ENCODE data around the gene HMGB2.

The HMGB2 gene

DNA sequence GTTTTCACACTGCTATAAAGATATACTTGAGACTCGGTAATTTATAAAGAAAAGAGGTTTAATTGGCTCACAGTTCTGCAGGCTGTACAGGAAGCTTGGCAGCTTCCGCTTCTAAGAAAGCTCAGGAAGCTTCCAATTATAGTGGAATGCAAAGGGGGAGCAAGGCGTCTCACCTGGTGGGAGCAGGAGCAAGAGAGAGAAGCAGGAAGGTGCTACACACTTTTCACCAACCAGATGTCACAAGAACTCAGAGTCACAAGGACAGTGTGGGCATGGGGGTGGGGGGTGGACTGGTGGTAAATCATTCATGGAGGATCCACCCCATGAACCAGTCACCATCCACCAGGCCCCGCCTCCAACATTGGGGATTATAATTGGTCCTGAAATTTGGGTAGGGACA, 22.8 kb downstream of the HMGB2 start:
- peaks cover 5% of the 10 kb centered on the region for H3K36me3 ChIP-seq (ENCODE audit: insufficient read depth, low read length)
- no peak overlapping the region for H3K9ac ChIP-seq (ENCODE audit: low read depth, low read length)
- H3K9me3 ChIP-seq (replicated peaks; ENCODE audit: low read length), result no peaks in the 10 kb centered on the region
- H3K4me1 ChIP-seq (ENCODE audit: control insufficient read depth, insufficient read depth, low read length), result no peaks in the 10 kb centered on the region
- H3K27me3 ChIP-seq (ENCODE audit: control insufficient read depth, insufficient read depth, low read length), result no peaks in the 10 kb centered on the region
- H3K4me3 ChIP-seq (ENCODE audit: low read length), result no peak overlapping the region
- H3K4me2 ChIP-seq (ENCODE audit: low read length), result no peak overlapping the region

DNA sequence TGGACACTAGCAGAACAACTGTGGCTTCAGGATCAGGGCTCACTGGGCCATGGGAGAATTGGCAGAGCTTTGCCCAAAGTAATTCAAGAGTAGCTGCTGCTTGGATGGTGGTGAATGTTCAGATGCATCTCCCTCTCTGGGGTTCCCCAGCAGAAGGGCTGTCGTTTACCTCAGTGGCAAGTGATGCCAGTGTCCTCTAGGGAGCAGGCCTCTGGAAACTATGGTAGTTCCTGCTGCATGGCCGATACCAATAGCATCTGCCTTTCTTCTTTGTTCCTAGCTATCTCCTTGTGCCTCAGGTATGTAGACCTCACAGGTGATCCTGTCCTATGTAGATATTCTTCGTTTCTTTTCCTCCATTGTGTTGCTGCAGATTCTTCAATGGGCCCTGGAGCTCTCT, 26.4 kb downstream of the HMGB2 start:
- Histone ChIP-seq H3K4me3 (ENCODE audit: low read length) (no peak overlapping the region), H3K27me3 (ENCODE audit: control insufficient read depth, insufficient read depth, low read length) (no peaks in the 10 kb centered on the region), H3K9ac (ENCODE audit: low read depth, low read length) (no peak overlapping the region), H3K9me3 (replicated peaks; ENCODE audit: low read length) (no peaks in the 10 kb centered on the region), H3K36me3 (ENCODE audit: insufficient read depth, low read length) (no peaks in the 10 kb centered on the region), H3K4me2 (ENCODE audit: low read length) (no peak overlapping the region), H3K4me1 (ENCODE audit: control insufficient read depth, insufficient read depth, low read length) (no peaks in the 10 kb centered on the region)

DNA sequence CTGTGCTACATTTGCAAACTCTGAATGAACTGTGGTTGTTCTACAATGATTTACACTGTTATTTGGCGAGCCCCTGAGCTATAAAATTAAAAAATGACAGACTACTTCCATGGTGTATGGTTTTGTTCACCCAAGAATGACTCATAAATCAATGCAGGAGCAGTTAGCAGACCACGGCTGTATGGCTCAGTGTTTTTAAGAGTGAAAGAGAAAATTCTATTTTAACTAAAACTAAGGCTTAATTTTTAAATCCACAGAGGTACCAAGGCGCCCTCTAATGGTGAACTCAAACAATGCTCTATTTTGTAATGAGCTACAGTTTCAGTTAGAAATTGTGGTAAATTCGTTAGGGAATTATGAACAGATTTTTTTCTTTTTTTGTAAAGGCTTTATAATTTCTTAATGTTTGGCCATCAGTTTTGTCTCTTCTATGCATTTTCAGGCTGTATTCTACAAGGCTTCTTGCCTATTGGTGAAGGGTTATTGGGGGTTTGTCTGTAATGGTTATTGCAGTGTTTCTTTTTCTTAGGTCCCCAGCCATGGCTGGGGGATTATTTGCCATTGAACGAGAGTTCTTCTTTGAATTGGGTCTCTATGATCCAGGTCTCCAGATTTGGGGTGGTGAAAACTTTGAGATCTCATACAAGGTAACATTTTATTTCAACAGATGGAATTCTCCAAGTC, 32.5 kb downstream of the HMGB2 start:
- Histone ChIP-seq H3K9me3 (replicated peaks; ENCODE audit: low read length) (no peaks in the 10 kb centered on the region), H3K36me3 (ENCODE audit: insufficient read depth, low read length) (no peaks in the 10 kb centered on the region), H3K27me3 (ENCODE audit: control insufficient read depth, insufficient read depth, low read length) (no peaks in the 10 kb centered on the region), H3K4me3 (ENCODE audit: low read length) (no peak overlapping the region), H3K4me2 (ENCODE audit: low read length) (no peak overlapping the region), H3K9ac (ENCODE audit: low read depth, low read length) (no peak overlapping the region), H3K4me1 (ENCODE audit: control insufficient read depth, insufficient read depth, low read length) (no peaks in the 10 kb centered on the region)

DNA sequence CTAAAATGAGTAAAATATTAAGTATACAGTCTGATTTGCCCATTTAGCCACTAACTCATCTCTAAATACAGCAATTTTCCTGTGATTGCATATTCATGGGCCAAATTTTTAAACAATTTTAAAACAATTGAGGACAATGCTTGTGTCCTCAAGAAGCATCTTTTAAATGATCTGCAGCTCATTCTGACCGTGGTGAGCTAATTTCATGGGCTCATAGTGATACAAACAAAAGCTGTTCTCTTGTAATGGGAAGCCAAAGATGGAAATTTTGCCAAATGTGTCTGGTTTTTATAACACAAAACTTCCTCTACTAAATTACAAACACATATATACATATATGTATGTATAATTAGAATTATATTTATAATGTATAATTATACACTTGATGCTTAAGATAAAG, 39.7 kb downstream of the HMGB2 start:
- H3K4me2 ChIP-seq (ENCODE audit: low read length), result no peak overlapping the region
- H3K4me3 ChIP-seq (ENCODE audit: low read length), result no peak overlapping the region
- H3K9ac ChIP-seq (ENCODE audit: low read depth, low read length), result no peak overlapping the region
- H3K4me1 ChIP-seq (ENCODE audit: control insufficient read depth, insufficient read depth, low read length), result no peaks in the 10 kb centered on the region
- H3K9me3 ChIP-seq (replicated peaks; ENCODE audit: low read length), result no peaks in the 10 kb centered on the region
- no peaks in the 10 kb centered on the region for H3K36me3 ChIP-seq (ENCODE audit: insufficient read depth, low read length)
- no peaks in the 10 kb centered on the region for H3K27me3 ChIP-seq (ENCODE audit: control insufficient read depth, insufficient read depth, low read length)

- Histone ChIP-seq H3K9me3 (replicated peaks; ENCODE audit: low read length) (no peaks in the 10 kb centered on the region), H3K4me1 (ENCODE audit: control insufficient read depth, insufficient read depth, low read length) (no peaks in the 10 kb centered on the region), H3K4me2 (ENCODE audit: low read length) (no peak overlapping the region), H3K9ac (ENCODE audit: low read depth, low read length) (no peak overlapping the region), H3K27me3 (ENCODE audit: control insufficient read depth, insufficient read depth, low read length) (no peaks in the 10 kb centered on the region), H3K4me3 (ENCODE audit: low read length) (no peak overlapping the region), H3K36me3 (ENCODE audit: insufficient read depth, low read length) (no peaks in the 10 kb centered on the region)
Observed at GRCh38 chr4:173293663-173294062, 40.5 kb downstream of the HMGB2 start.

GRCh38 chr4:173291899-173292298, 42.3 kb downstream of the HMGB2 start:
- H3K27me3 ChIP-seq (ENCODE audit: control insufficient read depth, insufficient read depth, low read length), result no peaks in the 10 kb centered on the region
- H3K4me2 ChIP-seq (ENCODE audit: low read length), result no peak overlapping the region
- H3K4me1 ChIP-seq (ENCODE audit: control insufficient read depth, insufficient read depth, low read length), result no peaks in the 10 kb centered on the region
- no peak overlapping the region for H3K4me3 ChIP-seq (ENCODE audit: low read length)
- no peaks in the 10 kb centered on the region for H3K9me3 ChIP-seq (replicated peaks; ENCODE audit: low read length)
- H3K9ac ChIP-seq (ENCODE audit: low read depth, low read length), result no peak overlapping the region
- H3K36me3 ChIP-seq (ENCODE audit: insufficient read depth, low read length), result no peaks in the 10 kb centered on the region

GRCh38 chr4:173289353-173289727, 44.8 kb downstream of the HMGB2 start:
- H3K4me2 ChIP-seq (ENCODE audit: low read length), result no peak overlapping the region
- H3K9me3 ChIP-seq (replicated peaks; ENCODE audit: low read length), result no peaks in the 10 kb centered on the region
- H3K27me3 ChIP-seq (ENCODE audit: control insufficient read depth, insufficient read depth, low read length), result no peaks in the 10 kb centered on the region
- no peaks in the 10 kb centered on the region for H3K4me1 ChIP-seq (ENCODE audit: control insufficient read depth, insufficient read depth, low read length)
- H3K36me3 ChIP-seq (ENCODE audit: insufficient read depth, low read length), result no peaks in the 10 kb centered on the region
- no peak overlapping the region for H3K9ac ChIP-seq (ENCODE audit: low read depth, low read length)
- no peak overlapping the region for H3K4me3 ChIP-seq (ENCODE audit: low read length)

GRCh38 chr4:173288698-173289352, 45.3 kb downstream of the HMGB2 start:
- no peaks in the 10 kb centered on the region for H3K4me1 ChIP-seq (ENCODE audit: control insufficient read depth, insufficient read depth, low read length)
- no peaks in the 10 kb centered on the region for H3K36me3 ChIP-seq (ENCODE audit: insufficient read depth, low read length)
- H3K9ac ChIP-seq (ENCODE audit: low read depth, low read length), result no peak overlapping the region
- H3K4me2 ChIP-seq (ENCODE audit: low read length), result no peak overlapping the region
- H3K9me3 ChIP-seq (replicated peaks; ENCODE audit: low read length), result no peaks in the 10 kb centered on the region
- no peak overlapping the region for H3K4me3 ChIP-seq (ENCODE audit: low read length)
- H3K27me3 ChIP-seq (ENCODE audit: control insufficient read depth, insufficient read depth, low read length), result no peaks in the 10 kb centered on the region

GRCh38 chr4:173288296-173288695, 45.9 kb downstream of the HMGB2 start:
- Histone ChIP-seq H3K9me3 (replicated peaks; ENCODE audit: low read length) (no peaks in the 10 kb centered on the region), H3K4me1 (ENCODE audit: control insufficient read depth, insufficient read depth, low read length) (no peaks in the 10 kb centered on the region), H3K4me2 (ENCODE audit: low read length) (no peak overlapping the region), H3K27me3 (ENCODE audit: control insufficient read depth, insufficient read depth, low read length) (no peaks in the 10 kb centered on the region), H3K36me3 (ENCODE audit: insufficient read depth, low read length) (no peaks in the 10 kb centered on the region), H3K9ac (ENCODE audit: low read depth, low read length) (no peak overlapping the region), H3K4me3 (ENCODE audit: low read length) (no peak overlapping the region)

- Histone ChIP-seq H3K36me3 (ENCODE audit: insufficient read depth, low read length) (no peaks in the 10 kb centered on the region), H3K4me2 (ENCODE audit: low read length) (no peak overlapping the region), H3K4me3 (ENCODE audit: low read length) (no peak overlapping the region), H3K9ac (ENCODE audit: low read depth, low read length) (no peak overlapping the region), H3K9me3 (replicated peaks; ENCODE audit: low read length) (no peaks in the 10 kb centered on the region), H3K27me3 (ENCODE audit: control insufficient read depth, insufficient read depth, low read length) (no peaks in the 10 kb centered on the region), H3K4me1 (ENCODE audit: control insufficient read depth, insufficient read depth, low read length) (no peaks in the 10 kb centered on the region)
Observed at GRCh38 chr4:173287486-173287885, 46.7 kb downstream of the HMGB2 start.

DNA sequence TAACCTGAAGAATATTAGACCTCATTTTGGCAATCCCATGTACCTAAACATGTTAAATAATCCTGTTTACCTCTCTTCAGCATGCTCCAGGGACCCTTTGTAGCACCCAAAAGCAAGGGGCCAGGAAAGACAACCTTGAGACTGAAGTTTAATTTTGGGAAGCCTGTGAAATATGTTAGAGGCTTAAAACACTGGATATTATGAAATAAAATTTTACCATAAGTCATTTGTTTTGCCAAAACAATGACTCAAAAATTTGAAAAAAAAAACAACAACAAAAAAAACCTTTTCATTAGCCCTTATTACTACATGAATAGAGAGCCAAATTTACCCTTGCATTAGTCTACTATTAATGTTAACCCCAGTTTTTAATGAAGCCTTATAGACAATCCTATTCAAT, 49.7 kb downstream of the HMGB2 start:
- Histone ChIP-seq H3K9me3 (replicated peaks; ENCODE audit: low read length) (no peaks in the 10 kb centered on the region), H3K4me3 (ENCODE audit: low read length) (no peak overlapping the region), H3K9ac (ENCODE audit: low read depth, low read length) (no peak overlapping the region), H3K4me1 (ENCODE audit: control insufficient read depth, insufficient read depth, low read length) (no peaks in the 10 kb centered on the region), H3K4me2 (ENCODE audit: low read length) (no peak overlapping the region), H3K36me3 (ENCODE audit: insufficient read depth, low read length) (no peaks in the 10 kb centered on the region), H3K27me3 (ENCODE audit: control insufficient read depth, insufficient read depth, low read length) (no peaks in the 10 kb centered on the region)

- Histone ChIP-seq H3K9me3 (replicated peaks; ENCODE audit: low read length) (no peaks in the 10 kb centered on the region), H3K36me3 (ENCODE audit: insufficient read depth, low read length) (no peaks in the 10 kb centered on the region), H3K4me2 (ENCODE audit: low read length) (no peak overlapping the region), H3K27me3 (ENCODE audit: control insufficient read depth, insufficient read depth, low read length) (no peaks in the 10 kb centered on the region), H3K4me3 (ENCODE audit: low read length) (no peak overlapping the region), H3K9ac (ENCODE audit: low read depth, low read length) (no peak overlapping the region), H3K4me1 (ENCODE audit: control insufficient read depth, insufficient read depth, low read length) (no peaks in the 10 kb centered on the region)
Observed at GRCh38 chr4:173282626-173283025, 51.5 kb downstream of the HMGB2 start.
